HepG2 (cell line): ENCODE measurements around the gene TOPBP1. TPM values are rescaled to one million over a fixed set of nuclear protein-coding genes. Genes with fewer than 3 reads are reported as not detected.

ENCODE experiments used
- AFF4 ChIP-seq: sonication (generic); formaldehyde crosslinking; IDR thresholded peaks from 2 replicates; pipeline ENCODE4 v1.4.0; 2020; ENCODE audit warnings: missing genetic modification reagents
- BCL6 ChIP-seq: IDR thresholded peaks from 2 replicates; pipeline ENCODE4 v1.6.1; 2016; ENCODE audit warnings: missing genetic modification reagents, missing compliant biosample characterization
- BHLHE40 ChIP-seq: IDR thresholded peaks from 2 replicates; pipeline ENCODE4 v1.6.1; 2011; ENCODE audit warnings: low read length, improper control_type of control experiment
- CBX1 ChIP-seq: IDR thresholded peaks from one replicate; pipeline ENCODE4 v1.6.1; 2016; ENCODE audit warnings: antibody characterized with exemption, low read depth
- CEBPG ChIP-seq: IDR thresholded peaks from 2 replicates; pipeline ENCODE4 v1.6.1; 2016
- EP300 ChIP-seq, 3 experiments: sonication (generic) in 1 of 3; formaldehyde crosslinking in 1 of 3; IDR thresholded peaks; 2 replicates each; pipeline versions ENCODE4 v1.5.1 to v1.6.1; 2011 to 2020; ENCODE audit warnings: low read depth in 2 of 3, low read length in 2 of 3, borderline replicate concordance in 1 of 3, improper control_type of control experiment in 1 of 3, mild to moderate bottlenecking in 1 of 3, missing genetic modification reagents in 1 of 3, moderate library complexity in 1 of 3
- IRF2 ChIP-seq: IDR thresholded peaks from 2 replicates; pipeline ENCODE4 v1.6.1; 2018; ENCODE audit warnings: missing genetic modification reagents, missing compliant biosample characterization
- KDM5A ChIP-seq: fragments of 200-600 bp; sonication (generic); IDR thresholded peaks from 2 replicates; pipeline ENCODE4 v1.7.0; 2018; ENCODE audit warnings: antibody characterized with exemption, mild to moderate bottlenecking, low read length, borderline replicate concordance
- KMT2B ChIP-seq: IDR thresholded peaks from 2 replicates; pipeline ENCODE4 v1.6.1; 2016; ENCODE audit warnings: missing genetic modification reagents, missing compliant biosample characterization
- MAFK ChIP-seq, 2 experiments: IDR thresholded peaks in 1 of 2; conservative IDR thresholded peaks in 1 of 2; 2 replicates each; pipeline ENCODE4 v1.6.1; 2011; ENCODE audit warnings: improper control_type of control experiment in 2 of 2, low read length in 2 of 2
- MXI1 ChIP-seq: IDR thresholded peaks from 3 replicates; pipeline ENCODE4 v1.6.1; 2012; ENCODE audit warnings: low read depth, low read length, inconsistent platforms, borderline replicate concordance
- MYC ChIP-seq: sonication (generic); formaldehyde crosslinking; IDR thresholded peaks from 2 replicates; pipeline ENCODE4 v1.9.0; 2021; ENCODE audit warnings: missing genetic modification reagents, borderline replicate concordance
- NR2F1 ChIP-seq, 2 experiments: fragments of 450-650 bp in 1 of 2; formaldehyde crosslinking in 1 of 2; IDR thresholded peaks; 2 replicates each; pipeline versions ENCODE4 v1.5.0 to v1.6.1; 2016 to 2020; ENCODE audit warnings: mild to moderate bottlenecking in 1 of 2, missing compliant biosample characterization in 1 of 2, missing genetic modification reagents in 1 of 2, moderate library complexity in 1 of 2
- PHF21A ChIP-seq: sonication (generic); formaldehyde crosslinking; IDR thresholded peaks from 2 replicates; pipeline ENCODE4 v1.5.0; 2020; ENCODE audit warnings: mild to moderate bottlenecking, missing genetic modification reagents
- RARA ChIP-seq: IDR thresholded peaks from 2 replicates; pipeline ENCODE4 v1.6.1; 2016; ENCODE audit warnings: missing genetic modification reagents, missing compliant biosample characterization
- RBFOX2 ChIP-seq: fragments of 200-400 bp; formaldehyde crosslinking; IDR thresholded peaks from 2 replicates; pipeline ENCODE4 v1.6.1; 2017; ENCODE audit warnings: low read depth, mild to moderate bottlenecking, low read length
- SMAD3 ChIP-seq: sonication (generic); formaldehyde crosslinking; IDR thresholded peaks from 2 replicates; pipeline ENCODE4 v1.4.0; 2020; ENCODE audit warnings: missing genetic modification reagents
- SNAPC5 ChIP-seq: sonication (generic); formaldehyde crosslinking; IDR thresholded peaks from 2 replicates; pipeline ENCODE4 v1.8.1; 2023; ENCODE audit warnings: mild to moderate bottlenecking, missing genetic modification reagents, borderline replicate concordance
- THAP8 ChIP-seq: sonication (generic); formaldehyde crosslinking; IDR thresholded peaks from 2 replicates; pipeline ENCODE4 v1.5.1; 2020; ENCODE audit warnings: missing genetic modification reagents, mild to moderate bottlenecking, borderline replicate concordance
- ZMAT3 ChIP-seq: sonication (generic); formaldehyde crosslinking; conservative IDR thresholded peaks from 2 replicates; pipeline ENCODE4 v1.7.0; 2021; ENCODE audit warnings: missing genetic modification reagents
- ZNF335 ChIP-seq: sonication (generic); formaldehyde crosslinking; IDR thresholded peaks from 2 replicates; pipeline ENCODE4 v1.4.0; 2020; ENCODE audit warnings: missing genetic modification reagents
- ZNF432 ChIP-seq: sonication (generic); formaldehyde crosslinking; IDR thresholded peaks from 2 replicates; pipeline ENCODE4 v1.5.0; 2020; ENCODE audit warnings: missing genetic modification reagents, mild to moderate bottlenecking, borderline replicate concordance
- ZNF558 ChIP-seq: sonication (generic); formaldehyde crosslinking; IDR thresholded peaks from 2 replicates; pipeline ENCODE4 v1.9.0; 2022; ENCODE audit warnings: mild to moderate bottlenecking, missing genetic modification reagents, borderline replicate concordance
- ZNF564 ChIP-seq: sonication (generic); formaldehyde crosslinking; IDR thresholded peaks from 2 replicates; pipeline ENCODE4 v1.8.1; 2023; ENCODE audit warnings: mild to moderate bottlenecking, missing genetic modification reagents
- ZSCAN31 ChIP-seq: sonication (generic); formaldehyde crosslinking; IDR thresholded peaks from 2 replicates; pipeline ENCODE4 v1.5.0; 2020; ENCODE audit warnings: low read depth, mild to moderate bottlenecking, missing genetic modification reagents
- polyA plus RNA-seq, 8 experiments: library from polyadenylated mRNA; depleted of rRNA in 3 of 8; stranded (reverse) in 7 of 8; unstranded in 1 of 8; fragments of >200 nt; fragmentation: Illumina TruSeq in 4 of 8; extraction: Trizol in 4 of 8; gene quantifications; 2 replicates each; pipeline versions ENCODE4 v1.2.1 to v1.2.3, GENCODE V29; 2011 to 2016; ENCODE audit warnings: low read depth in 4 of 8, missing spikeins in 1 of 8, mixed read lengths in 1 of 8; ENCODE audit not compliant: insufficient read depth in 1 of 8
- total RNA-seq, 5 experiments: library from RNA; depleted of rRNA; stranded (reverse); fragments of >200 nt; fragmentation: Illumina TruSeq; extraction: Trizol; gene quantifications; 2 replicates each; pipeline ENCODE4 v1.2.3, GENCODE V29; 2016; ENCODE audit warnings: low read depth in 1 of 5

TOPBP1 gene
- total and polyA plus RNA-seq, 2 of the 13 experiments (the other 11 are each of a cell fraction or from before 2014, with no cell fraction given): 24.3 to 42.9 TPM

- TF ChIP-seq MYC (CRISPR knock-in tag) (peak; percentile 52), KMT2B (CRISPR knock-in tag) (peak; percentile 20; the same call in 1 of the 2 replicates), AFF4 (no peak), PHF21A (peak; percentile 34; the same call in 1 of the 2 replicates), RARA (CRISPR knock-in tag) (0 out of 2 replicates have a peak, but pooled peaks have one; percentile 41), IRF2 (CRISPR knock-in tag) (0 out of 2 replicates have a peak, but pooled peaks have one; percentile 32), SMAD3 (CRISPR knock-in tag) (no peak), EP300 (IDR thresholded peaks at IDR 0.05; ENCODE audit: low read depth in 2 of 2, low read length in 2 of 2) (no peak), EP300 (CRISPR knock-in tag; IDR thresholded peaks at IDR 0.05; ENCODE audit: borderline replicate concordance) (0 out of 2 replicates have a peak, but pooled peaks have one; percentile 19), MAFK (conservative IDR thresholded peaks at IDR 0.05 in 1 of 2, IDR thresholded peaks at IDR 0.05 in 1 of 2; ENCODE audit: low read length in 2 of 2) (no peak), ZNF558 (CRISPR knock-in tag) (peak; percentile 83; the same call in 1 of the 2 replicates), CEBPG (CRISPR knock-in tag) (peak; percentile 3; the same call in 1 of the 2 replicates), NR2F1 (CRISPR knock-in tag; IDR thresholded peaks at IDR 0.05) (no peak), SNAPC5 (CRISPR knock-in tag) (no peak), ZNF432 (CRISPR knock-in tag) (no peak), MXI1 (peak; percentile 48; the same call in 1 of the 3 replicates), ZNF564 (CRISPR knock-in tag) (no peak), CBX1 (no peak), BCL6 (CRISPR knock-in tag) (peak; percentile 50; the same call in 1 of the 2 replicates), ZMAT3 (CRISPR knock-in tag) (0 out of 2 replicates have a peak, but pooled peaks have one; percentile 43), KDM5A (peak; percentile 56; the same call in 1 of the 2 replicates), RBFOX2 (peak; percentile 8; the same call in 1 of the 2 replicates), ZSCAN31 (CRISPR knock-in tag) (no peak), ZNF335 (no peak), BHLHE40 (peak; percentile 59; the same call in 1 of the 2 replicates), THAP8 (CRISPR knock-in tag) (no peak)
These were observed 87.4 kb downstream of the TOPBP1 start (continued) for GRCh38 chr3:133574260-133574881.
